Left ventricle myocardium inferior (tissue), 1 donor: ENCODE results near the gene PPP6R2. TPM values are rescaled to one million over a fixed set of nuclear protein-coding genes. Genes with fewer than 3 reads are reported as not detected.

Experiments used
- DNase-seq: peaks from one replicate; pipeline ENCODE4 v3.0.0-alpha.2; 2020
- H3K27ac ChIP-seq: fragments of 200-600 bp; replicated peaks from 2 replicates; pipeline ENCODE4 v1.8.0; 2021
- H3K27me3 ChIP-seq: fragments of 200-600 bp; 2 replicates; pipeline ENCODE4 v1.8.0; 2021; ENCODE audit warnings: low read depth
- H3K36me3 ChIP-seq: fragments of 200-600 bp; 2 replicates; pipeline ENCODE4 v1.8.0; 2021
- H3K4me1 ChIP-seq: fragments of 200-600 bp; 2 replicates; pipeline ENCODE4 v1.8.0; 2021
- H3K4me3 ChIP-seq: fragments of 200-600 bp; 2 replicates; pipeline ENCODE4 v1.8.0; 2021; ENCODE audit warnings: mild to moderate bottlenecking, moderate library complexity
- H3K9me3 ChIP-seq: fragments of 200-600 bp; replicated peaks from 2 replicates; pipeline ENCODE4 v1.8.0; 2021
- intact Hi-C: fragments of 100-400 bp; cut with micrococcal nuclease; formaldehyde crosslinking; loops from one replicate; pipeline ENCODE4 v1.11.0; 2022
- total RNA-seq: library from RNA; stranded (reverse); fragmentation: NEBNext Ultra II Directional; extraction: Animal tissue kit (Norgen Biotek cat#: 25700); gene quantifications from one replicate; pipeline ENCODE4 v1.2.1, GENCODE V29; 2021
- TF ChIP-seq, protein P1 (sequence below): fragments of 200-600 bp; IDR thresholded peaks from 2 replicates; pipeline ENCODE4 v1.8.0; 2021; ENCODE audit warnings: antibody characterized with exemption, mild to moderate bottlenecking, borderline replicate concordance
- donor health status: DM: no; HTN: yes; CAD: no; lungs with severe emphysema.

The PPP6R2 gene
- total RNA-seq, 1 donor from 2014 or later, result 38.6 TPM

DNA sequence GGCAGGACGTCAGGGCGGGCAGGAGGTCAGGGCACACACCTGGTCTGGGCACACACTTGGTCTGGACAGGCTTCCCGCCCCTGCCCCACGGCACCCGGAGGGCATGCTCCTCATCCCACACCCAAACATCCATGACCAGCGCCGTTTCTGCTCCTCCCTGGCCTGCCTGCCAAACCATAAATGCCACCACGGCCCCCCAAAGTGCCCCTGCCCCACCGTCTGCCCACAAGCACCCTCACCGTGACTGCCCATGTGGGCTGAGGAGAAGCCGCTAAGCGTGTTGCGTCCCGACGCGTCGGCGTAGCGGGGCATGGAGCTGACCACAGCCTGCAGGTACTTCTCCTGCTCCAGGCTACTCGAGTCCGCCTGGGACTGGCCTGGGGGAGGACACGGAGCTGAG is 115.9 kb downstream of the PPP6R2 start:
- Histone ChIP-seq H3K4me1 (no peaks in the 10 kb centered on the region), H3K4me3 (no peak overlapping the region), H3K36me3 (peaks cover 100% of the 10 kb centered on the region), H3K27ac (no peak overlapping the region), H3K27me3 (no peaks in the 10 kb centered on the region), H3K9me3 (no peaks in the 10 kb centered on the region)
- DNase-seq, result no peak
- TF ChIP-seq, protein P1, sequence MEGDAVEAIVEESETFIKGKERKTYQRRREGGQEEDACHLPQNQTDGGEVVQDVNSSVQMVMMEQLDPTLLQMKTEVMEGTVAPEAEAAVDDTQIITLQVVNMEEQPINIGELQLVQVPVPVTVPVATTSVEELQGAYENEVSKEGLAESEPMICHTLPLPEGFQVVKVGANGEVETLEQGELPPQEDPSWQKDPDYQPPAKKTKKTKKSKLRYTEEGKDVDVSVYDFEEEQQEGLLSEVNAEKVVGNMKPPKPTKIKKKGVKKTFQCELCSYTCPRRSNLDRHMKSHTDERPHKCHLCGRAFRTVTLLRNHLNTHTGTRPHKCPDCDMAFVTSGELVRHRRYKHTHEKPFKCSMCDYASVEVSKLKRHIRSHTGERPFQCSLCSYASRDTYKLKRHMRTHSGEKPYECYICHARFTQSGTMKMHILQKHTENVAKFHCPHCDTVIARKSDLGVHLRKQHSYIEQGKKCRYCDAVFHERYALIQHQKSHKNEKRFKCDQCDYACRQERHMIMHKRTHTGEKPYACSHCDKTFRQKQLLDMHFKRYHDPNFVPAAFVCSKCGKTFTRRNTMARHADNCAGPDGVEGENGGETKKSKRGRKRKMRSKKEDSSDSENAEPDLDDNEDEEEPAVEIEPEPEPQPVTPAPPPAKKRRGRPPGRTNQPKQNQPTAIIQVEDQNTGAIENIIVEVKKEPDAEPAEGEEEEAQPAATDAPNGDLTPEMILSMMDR, result no peak
- intact Hi-C loops, result no loop called here

DNA sequence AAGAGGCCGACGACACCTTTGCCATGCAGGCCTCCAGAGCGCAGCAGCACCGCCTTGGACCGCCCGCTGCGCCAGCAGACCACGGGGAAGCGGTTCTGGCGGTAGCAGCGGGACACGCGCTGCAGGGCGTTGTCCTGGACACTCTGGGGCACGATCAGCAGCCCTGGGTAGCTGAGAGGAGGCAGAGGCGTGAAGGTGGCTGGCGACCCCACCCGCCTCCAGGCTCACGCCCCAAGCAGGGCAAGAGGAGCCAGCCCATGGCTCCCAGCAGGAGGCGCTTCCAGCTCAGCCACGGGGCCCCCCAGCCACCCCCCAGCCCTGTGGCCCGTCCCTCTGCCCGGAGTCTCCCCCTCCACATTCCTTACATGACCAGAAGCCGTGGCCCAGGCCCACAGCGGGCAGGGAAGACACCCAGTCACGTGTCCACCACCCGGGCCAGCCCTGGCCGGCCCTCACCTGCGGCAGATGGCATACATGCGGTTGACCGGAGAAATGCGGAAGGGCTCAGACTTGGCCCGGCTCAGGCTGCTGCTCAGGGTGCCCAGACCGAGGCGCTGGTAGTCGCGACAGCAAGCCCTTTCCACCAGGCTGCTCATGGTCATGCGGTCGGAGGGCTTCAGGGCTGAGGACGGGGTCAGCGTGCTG is 116.5 kb downstream of the PPP6R2 start:
- DNase-seq, result no peak
- TF ChIP-seq, protein P1, result no peak
- H3K9me3 ChIP-seq, result no peaks in the 10 kb centered on the region
- no peak overlapping the region for H3K27ac ChIP-seq
- no peaks in the 10 kb centered on the region for H3K27me3 ChIP-seq
- no peak overlapping the region for H3K4me3 ChIP-seq
- H3K36me3 ChIP-seq, result peaks cover 100% of the 10 kb centered on the region
- H3K4me1 ChIP-seq, result no peaks in the 10 kb centered on the region
- intact Hi-C loops, result no loop called here

DNA sequence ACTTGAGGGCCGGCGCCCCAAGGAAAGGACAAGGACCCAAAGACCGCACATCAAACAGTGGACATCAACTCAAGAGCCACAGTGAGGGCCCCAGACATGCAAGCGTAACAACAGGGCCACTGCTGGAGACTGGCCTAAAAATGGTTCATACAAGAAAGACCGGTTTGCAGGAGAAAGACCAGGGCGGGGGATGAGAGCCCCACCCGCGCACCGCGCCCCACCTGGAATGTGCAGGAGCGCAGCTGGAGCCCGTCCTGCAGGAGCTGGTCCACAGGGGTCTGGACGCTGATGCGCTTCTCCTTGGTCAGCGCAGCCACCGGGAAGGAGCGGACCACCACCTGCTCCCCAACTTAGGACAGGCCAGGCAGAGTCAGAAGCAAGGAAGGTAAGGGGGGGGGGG is 117.8 kb downstream of the PPP6R2 start:
- intact Hi-C loops, result no loop called here
- no peaks in the 10 kb centered on the region for H3K4me1 ChIP-seq
- H3K4me3 ChIP-seq, result no peak overlapping the region
- no peak for DNase-seq
- TF ChIP-seq, protein P1, result no peak
- no peaks in the 10 kb centered on the region for H3K27me3 ChIP-seq
- no peaks in the 10 kb centered on the region for H3K9me3 ChIP-seq
- H3K36me3 ChIP-seq, result peaks cover 100% of the 10 kb centered on the region
- no peak overlapping the region for H3K27ac ChIP-seq

DNA sequence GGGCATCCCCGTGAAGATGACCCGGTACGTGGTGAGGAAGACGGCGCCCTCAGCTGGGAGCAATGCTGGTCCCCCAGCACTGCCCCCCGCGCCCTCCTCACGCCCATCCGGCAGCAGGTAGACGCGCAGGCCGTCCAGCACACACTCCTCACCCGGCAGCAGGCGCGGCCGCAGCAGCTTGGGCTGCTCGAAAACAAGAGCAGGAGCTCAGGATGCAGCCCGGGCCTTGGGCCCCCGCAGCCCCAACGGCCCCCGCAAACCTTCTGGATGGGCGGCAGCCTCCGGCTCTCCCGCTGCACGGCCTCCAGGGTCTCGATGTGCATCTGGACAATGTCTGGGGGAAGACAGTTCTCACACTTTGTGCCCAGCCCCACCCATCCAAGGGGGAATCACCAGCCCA is 118.4 kb downstream of the PPP6R2 start:
- TF ChIP-seq, protein P1, result no peak
- no peak for DNase-seq
- intact Hi-C loops, result no loop called here
- Histone ChIP-seq H3K4me1 (no peaks in the 10 kb centered on the region), H3K27me3 (no peaks in the 10 kb centered on the region), H3K36me3 (peaks cover 100% of the 10 kb centered on the region), H3K4me3 (no peak overlapping the region), H3K9me3 (no peaks in the 10 kb centered on the region), H3K27ac (no peak overlapping the region)

DNA sequence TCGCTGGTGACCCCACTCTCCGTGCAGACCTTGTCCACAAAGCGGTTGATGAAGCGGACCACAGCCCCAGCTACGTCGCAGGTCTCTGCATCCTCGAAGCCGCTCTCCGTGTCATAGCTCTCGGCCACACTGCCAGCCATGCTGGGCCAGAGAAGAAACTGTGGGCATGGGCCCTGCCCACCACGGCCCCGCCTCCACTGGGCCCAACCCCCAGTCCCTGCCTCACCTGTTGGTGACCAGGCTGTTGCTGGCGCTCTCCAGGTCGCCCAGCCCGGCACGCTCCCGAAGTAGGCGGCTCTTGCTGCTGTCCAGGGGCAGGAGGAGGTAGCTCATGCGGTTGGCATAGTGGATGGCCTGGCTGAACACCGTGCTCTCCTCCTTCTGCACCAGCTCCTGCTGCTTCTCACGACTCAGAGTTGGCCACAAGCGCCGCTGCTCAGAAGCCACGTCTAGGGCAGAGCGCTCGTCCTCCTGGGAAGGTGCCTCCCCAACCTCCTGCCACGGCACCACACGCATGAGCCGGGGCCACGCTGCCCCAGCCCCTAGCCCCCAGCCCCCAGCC is 118.9 kb downstream of the PPP6R2 start:
- Histone ChIP-seq H3K4me3 (no peak overlapping the region), H3K27me3 (no peaks in the 10 kb centered on the region), H3K36me3 (peaks cover 100% of the 10 kb centered on the region), H3K27ac (no peak overlapping the region), H3K9me3 (no peaks in the 10 kb centered on the region), H3K4me1 (no peaks in the 10 kb centered on the region)
- no peak for DNase-seq
- intact Hi-C loops, result no loop called here
- TF ChIP-seq, protein P1, result no peak
